Osteocyte (in vitro differentiated cells): ENCODE data around the gene CACNG8. TPM values are rescaled to one million over a fixed set of nuclear protein-coding genes. Genes with fewer than 3 reads are reported as not detected.

ENCODE experiments used
- DNase-seq: peaks from one replicate; pipeline ENCODE4 v3.0.0; 2021; ENCODE audit warnings: mixed read lengths; ENCODE audit not compliant: unreplicated experiment; ENCODE audit errors: extremely low spot score
- H3K27ac Mint-ChIP-seq: one replicate; pipeline ENCODE4 v1.8.0; 2021; ENCODE audit warnings: mild to moderate bottlenecking, mixed read lengths; ENCODE audit not compliant: unreplicated experiment
- H3K27me3 Mint-ChIP-seq: one replicate; pipeline ENCODE4 v1.8.0; 2021; ENCODE audit warnings: mixed read lengths; ENCODE audit not compliant: unreplicated experiment
- H3K36me3 Mint-ChIP-seq: one replicate; pipeline ENCODE4 v1.8.0; 2021; ENCODE audit warnings: mixed read lengths; ENCODE audit not compliant: unreplicated experiment
- H3K4me1 Mint-ChIP-seq: one replicate; pipeline ENCODE4 v1.8.0; 2021; ENCODE audit warnings: mixed read lengths; ENCODE audit not compliant: unreplicated experiment
- H3K4me3 Mint-ChIP-seq: one replicate; pipeline ENCODE4 v1.8.0; 2021; ENCODE audit warnings: mild to moderate bottlenecking, moderate library complexity, mixed read lengths; ENCODE audit not compliant: unreplicated experiment
- H3K9me3 Mint-ChIP-seq: one replicate; pipeline ENCODE4 v1.8.0; 2021; ENCODE audit warnings: mixed read lengths; ENCODE audit not compliant: unreplicated experiment
- total RNA-seq: library from RNA; stranded (reverse); gene quantifications from 2 replicates; pipeline ENCODE4 v1.2.1, GENCODE V29; 2021
- TF ChIP-seq, protein P1 (sequence below): fragments of 200-600 bp; sonication (generic); IDR thresholded peaks from 2 replicates; pipeline ENCODE4 v1.5.0; 2021; ENCODE audit warnings: antibody characterized with exemption, mild to moderate bottlenecking, moderate library complexity

Gene CACNG8
- total RNA-seq, 1 donor from 2014 or later = not detected

GRCh38 chr19:53961523-53962356 lies 997 bp upstream of the CACNG8 start:
- TF ChIP-seq, protein P1, sequence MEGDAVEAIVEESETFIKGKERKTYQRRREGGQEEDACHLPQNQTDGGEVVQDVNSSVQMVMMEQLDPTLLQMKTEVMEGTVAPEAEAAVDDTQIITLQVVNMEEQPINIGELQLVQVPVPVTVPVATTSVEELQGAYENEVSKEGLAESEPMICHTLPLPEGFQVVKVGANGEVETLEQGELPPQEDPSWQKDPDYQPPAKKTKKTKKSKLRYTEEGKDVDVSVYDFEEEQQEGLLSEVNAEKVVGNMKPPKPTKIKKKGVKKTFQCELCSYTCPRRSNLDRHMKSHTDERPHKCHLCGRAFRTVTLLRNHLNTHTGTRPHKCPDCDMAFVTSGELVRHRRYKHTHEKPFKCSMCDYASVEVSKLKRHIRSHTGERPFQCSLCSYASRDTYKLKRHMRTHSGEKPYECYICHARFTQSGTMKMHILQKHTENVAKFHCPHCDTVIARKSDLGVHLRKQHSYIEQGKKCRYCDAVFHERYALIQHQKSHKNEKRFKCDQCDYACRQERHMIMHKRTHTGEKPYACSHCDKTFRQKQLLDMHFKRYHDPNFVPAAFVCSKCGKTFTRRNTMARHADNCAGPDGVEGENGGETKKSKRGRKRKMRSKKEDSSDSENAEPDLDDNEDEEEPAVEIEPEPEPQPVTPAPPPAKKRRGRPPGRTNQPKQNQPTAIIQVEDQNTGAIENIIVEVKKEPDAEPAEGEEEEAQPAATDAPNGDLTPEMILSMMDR = no peak
- H3K9me3 Mint-ChIP-seq = no peaks in the 10 kb centered on the region
- no peak for DNase-seq

DNA sequence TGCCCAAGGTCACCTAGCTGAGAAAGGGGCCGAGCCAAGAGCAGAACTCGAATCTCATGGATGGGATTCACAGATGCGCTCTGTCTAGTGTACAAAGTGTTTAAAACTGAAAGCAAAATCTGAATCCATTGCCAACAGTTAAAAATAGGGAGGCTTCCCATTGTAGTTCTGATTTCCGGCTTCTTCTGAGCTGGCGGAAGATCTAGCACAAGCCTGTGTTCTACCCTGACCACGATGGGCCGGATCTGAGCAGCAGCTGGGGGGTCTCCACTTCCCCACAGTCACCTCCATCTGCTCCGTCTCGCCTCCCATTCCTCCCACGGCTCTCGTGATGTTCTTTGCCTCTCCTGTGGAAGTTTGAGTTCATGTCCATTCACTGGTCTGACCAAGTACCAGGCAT lies 2.4 kb downstream of the CACNG8 start:
- Mint-ChIP-seq H3K36me3 (no peaks in the 10 kb centered on the region), H3K4me1 (no peaks in the 10 kb centered on the region), H3K4me3 (no peak overlapping the region), H3K9me3 (no peaks in the 10 kb centered on the region), H3K27ac (no peak overlapping the region), H3K27me3 (peaks cover 42% of the 10 kb centered on the region)
- DNase-seq = no peak
- TF ChIP-seq, protein P1 = no peak

More at GRCh38 chr19:53961523-53962356, 997 bp upstream of the CACNG8 start:
- H3K36me3 Mint-ChIP-seq = no peaks in the 10 kb centered on the region
- H3K4me1 Mint-ChIP-seq = no peaks in the 10 kb centered on the region
- peaks cover 61% of the 10 kb centered on the region for H3K27me3 Mint-ChIP-seq
- no peak overlapping the region for H3K4me3 Mint-ChIP-seq
- no peak overlapping the region for H3K27ac Mint-ChIP-seq

DNA sequence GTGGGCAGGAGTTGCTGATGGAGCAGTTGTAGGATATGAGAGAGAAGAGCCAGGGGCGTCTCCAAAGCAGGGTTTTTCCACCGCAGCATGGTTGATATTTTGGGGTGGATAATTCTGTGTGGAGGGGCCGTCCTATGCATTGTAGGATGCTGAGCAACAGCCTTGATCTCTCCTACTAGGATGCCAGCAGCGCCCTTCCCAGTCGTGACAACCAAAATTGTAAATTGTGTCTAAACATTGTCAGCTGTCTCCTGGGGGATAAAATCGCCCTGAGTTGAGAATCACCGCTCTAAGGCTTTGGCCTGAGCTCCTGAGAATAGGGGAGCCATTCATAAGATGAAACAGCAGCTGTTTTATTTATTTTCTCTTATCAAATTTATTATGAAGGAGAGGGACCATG lies 4.2 kb downstream of the CACNG8 start:
- Mint-ChIP-seq H3K9me3 (no peaks in the 10 kb centered on the region), H3K36me3 (no peaks in the 10 kb centered on the region), H3K27ac (no peak overlapping the region), H3K27me3 (peaks cover 24% of the 10 kb centered on the region), H3K4me1 (no peaks in the 10 kb centered on the region), H3K4me3 (no peak overlapping the region)
- DNase-seq = no peak
- TF ChIP-seq, protein P1 = no peak

- peaks cover 13% of the 10 kb centered on the region for H3K27me3 Mint-ChIP-seq
- no peaks in the 10 kb centered on the region for H3K9me3 Mint-ChIP-seq
- TF ChIP-seq, protein P1 = no peak
- H3K4me3 Mint-ChIP-seq = no peak overlapping the region
- no peak for DNase-seq
- H3K27ac Mint-ChIP-seq = no peak overlapping the region
- H3K36me3 Mint-ChIP-seq = no peaks in the 10 kb centered on the region
- H3K4me1 Mint-ChIP-seq = no peaks in the 10 kb centered on the region
Measured at GRCh38 chr19:53969366-53969765, 6.6 kb downstream of the CACNG8 start.

GRCh38 chr19:53971673-53972072 lies 8.9 kb downstream of the CACNG8 start:
- TF ChIP-seq, protein P1 = no peak
- Mint-ChIP-seq H3K27ac (no peak overlapping the region), H3K4me1 (no peaks in the 10 kb centered on the region), H3K4me3 (no peak overlapping the region), H3K27me3 (no peaks in the 10 kb centered on the region), H3K36me3 (no peaks in the 10 kb centered on the region), H3K9me3 (no peaks in the 10 kb centered on the region)
- DNase-seq = no peak
